NCI-H524 treated with DMSO at 0.1 percent for 48 hours (cell line): ENCODE measurements around the gene PIGN.
"Not testable (repeated sequence)": the region's sequence is repeated elsewhere in the genome, so short reads cannot be mapped to it uniquely, and the experiment has no call there.

Experiments
- DNase-seq: peaks from one replicate; lab custom pipeline; 2025; lab: John Stamatoyannopoulos, UW

PIGN gene

GRCh38 chr18:62182220-62182619, 4.6 kb downstream of the PIGN start:
- DNase-seq: no peak

- peak; percentile 47 for DNase-seq
Observed at GRCh38 chr18:62179213-62179612, 7.6 kb downstream of the PIGN start.

GRCh38 chr18:62177271-62177670, 9.6 kb downstream of the PIGN start:
- no peak for DNase-seq

- no peak for DNase-seq
Observed at GRCh38 chr18:62175521-62175920, 11.3 kb downstream of the PIGN start.

GRCh38 chr18:62172298-62172697, 14.6 kb downstream of the PIGN start:
- DNase-seq: no peak

- DNase-seq: no peak
Observed at GRCh38 chr18:62170857-62171256, 16.0 kb downstream of the PIGN start.

- not testable (repeated sequence) for DNase-seq
Observed at GRCh38 chr18:62166524-62166923, 20.3 kb downstream of the PIGN start.

GRCh38 chr18:62165583-62165982, 21.3 kb downstream of the PIGN start:
- no peak for DNase-seq

- no peak for DNase-seq
Observed at GRCh38 chr18:62164855-62165487, 21.9 kb downstream of the PIGN start.

- DNase-seq: no peak
Observed at GRCh38 chr18:62164310-62164709, 22.5 kb downstream of the PIGN start.

- no peak for DNase-seq
Observed at GRCh38 chr18:62157843-62158242, 29.0 kb downstream of the PIGN start.

GRCh38 chr18:62152844-62153243, 34.0 kb downstream of the PIGN start:
- no peak for DNase-seq

GRCh38 chr18:62151068-62151771, 35.6 kb downstream of the PIGN start:
- no peak for DNase-seq

GRCh38 chr18:62144338-62144737, 42.5 kb downstream of the PIGN start:
- no peak for DNase-seq

- DNase-seq: no peak
Observed at GRCh38 chr18:62140259-62140658, 46.6 kb downstream of the PIGN start.

GRCh38 chr18:62138461-62139235, 48.2 kb downstream of the PIGN start:
- no peak for DNase-seq

- no peak for DNase-seq
Observed at GRCh38 chr18:62131301-62131909, 55.5 kb downstream of the PIGN start.

- no peak for DNase-seq
Observed at GRCh38 chr18:62128157-62128556, 58.7 kb downstream of the PIGN start.

GRCh38 chr18:62126737-62127136, 60.1 kb downstream of the PIGN start:
- DNase-seq: no peak

- no peak for DNase-seq
Observed at GRCh38 chr18:62125702-62126101, 61.2 kb downstream of the PIGN start.

GRCh38 chr18:62122330-62122729, 64.5 kb downstream of the PIGN start:
- DNase-seq: no peak

GRCh38 chr18:62119884-62120283, 67.0 kb downstream of the PIGN start:
- no peak for DNase-seq

GRCh38 chr18:62118328-62118727, 68.5 kb downstream of the PIGN start:
- DNase-seq: no peak
